Smooth muscle cell of the brain vasculature (primary cell): ENCODE data around the gene PMF1.

Source experiments
- DNase-seq: peaks from one replicate; pipeline ENCODE4 v3.0.0-alpha.2; 2012; ENCODE audit warnings: low read depth, low spot score

PMF1 gene

GRCh38 chr1:156266051-156266450, 53.2 kb downstream of the PMF1 start:
- DNase-seq, result no peak

GRCh38 chr1:156268336-156268735, 55.5 kb downstream of the PMF1 start:
- DNase-seq, result no peak

GRCh38 chr1:156270314-156270713, 57.5 kb downstream of the PMF1 start:
- no peak for DNase-seq

- no peak for DNase-seq
Measured at GRCh38 chr1:156276532-156276931, 63.7 kb downstream of the PMF1 start.

- no peak for DNase-seq
Measured at GRCh38 chr1:156276966-156277381, 64.2 kb downstream of the PMF1 start.

GRCh38 chr1:156279837-156280236, 67.0 kb downstream of the PMF1 start:
- no peak for DNase-seq

GRCh38 chr1:156281281-156281680, 68.5 kb downstream of the PMF1 start:
- no peak for DNase-seq

- no peak for DNase-seq
Measured at GRCh38 chr1:156281693-156282478, 69.1 kb downstream of the PMF1 start.

GRCh38 chr1:156282479-156283222, 69.8 kb downstream of the PMF1 start, which contains the start of gene SMG5:
Gene SMG5, minus strand, starts transcription at chr1:156282825. Its CDS starts 145 bp downstream, at chr1:156282680.
- peak; percentile 94 for DNase-seq

- no peak for DNase-seq
Measured at GRCh38 chr1:156283521-156283920, 70.7 kb downstream of the PMF1 start.

- DNase-seq, result no peak
Measured at GRCh38 chr1:156284112-156284511, 71.3 kb downstream of the PMF1 start, which contains the start of gene TMEM79. Gene TMEM79, plus strand, starts transcription at chr1:156284325. Its CDS starts 902 bp downstream, at chr1:156285227.

GRCh38 chr1:156284757-156285156, 72.0 kb downstream of the PMF1 start:
- DNase-seq, result no peak

GRCh38 chr1:156285437-156285836, 72.6 kb downstream of the PMF1 start:
- no peak for DNase-seq

- DNase-seq, result no peak
Measured at GRCh38 chr1:156286061-156286460, 73.3 kb downstream of the PMF1 start.
